K562 (cell line): ENCODE measurements around the gene ZNF440.

Experiments
- JUND ChIP-seq, 2 experiments: IDR thresholded peaks; 2 replicates in 1 of 2; 3 replicates in 1 of 2; pipeline ENCODE4 v1.6.1; 2011; ENCODE audit warnings: borderline replicate concordance in 2 of 2, low read depth in 2 of 2, low read length in 2 of 2, improper control_type of control experiment in 1 of 2, missing biosample characterization in 1 of 2, missing genetic modification characterization in 1 of 2, missing genetic modification reagents in 1 of 2
- POLR2AphosphoS5 ChIP-seq: IDR thresholded peaks from 2 replicates; pipeline ENCODE4 v1.6.1; 2011; ENCODE audit warnings: mild to moderate bottlenecking, low read depth, low read length, moderate library complexity; ENCODE audit not compliant: control insufficient read depth, insufficient read depth
- RAD51 ChIP-seq: fragments of 450-650 bp; IDR thresholded peaks from 2 replicates; pipeline ENCODE4 v1.7.1; 2016; ENCODE audit warnings: low read depth, mild to moderate bottlenecking, borderline replicate concordance
- RCOR1 ChIP-seq, 2 experiments: IDR thresholded peaks; 2 replicates each; pipeline ENCODE4 v1.6.1; 2012; ENCODE audit warnings: low read depth in 2 of 2, low read length in 2 of 2, borderline replicate concordance in 1 of 2, improper control_type of control experiment in 1 of 2
- ZNF668 ChIP-seq: fragments of 250-450 bp; sonication (Bioruptor Pico); IDR thresholded peaks from 2 replicates; pipeline ENCODE4 v1.8.0; 2022; ENCODE audit warnings: mild to moderate bottlenecking, inconsistent platforms
- TF ChIP-seq, protein P1 (sequence below): fragments of 450-650 bp; IDR thresholded peaks from 2 replicates; pipeline ENCODE4 v1.6.1; 2018; ENCODE audit warnings: mild to moderate bottlenecking, low read depth; ENCODE audit not compliant: partially characterized antibody

DNA sequence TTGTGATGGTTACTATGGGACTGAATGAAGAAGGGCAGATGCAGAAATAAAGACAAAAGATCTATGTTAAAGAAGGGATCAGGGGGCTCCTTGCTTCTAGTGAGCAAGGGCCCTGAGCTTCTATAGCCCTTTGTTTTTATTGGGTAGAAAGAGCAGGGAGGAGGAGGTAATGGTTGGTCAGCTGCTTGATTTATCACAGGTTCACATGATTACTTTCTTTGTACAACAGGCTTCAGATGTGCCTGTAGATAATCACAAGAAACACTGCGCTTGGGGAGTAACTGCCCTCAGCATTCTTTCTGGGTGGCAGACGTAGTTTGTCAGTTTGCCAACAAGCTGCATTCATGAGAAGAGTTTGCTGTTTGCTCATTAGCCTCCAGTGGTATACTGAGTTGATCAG is 29.6 kb downstream of the ZNF440 start:
- TF ChIP-seq POLR2AphosphoS5 (no peak), RCOR1 (IDR thresholded peaks at IDR 0.05; ENCODE audit: borderline replicate concordance in 1 of 2, low read depth in 2 of 2, low read length in 2 of 2) (no peak), ZNF668 (no peak), RAD51 (no peak), JUND (IDR thresholded peaks at IDR 0.05; ENCODE audit: borderline replicate concordance, low read depth, low read length) (no peak), JUND (tag; IDR thresholded peaks at IDR 0.05; ENCODE audit: borderline replicate concordance, low read depth, low read length) (no peak)
- TF ChIP-seq, protein P1, sequence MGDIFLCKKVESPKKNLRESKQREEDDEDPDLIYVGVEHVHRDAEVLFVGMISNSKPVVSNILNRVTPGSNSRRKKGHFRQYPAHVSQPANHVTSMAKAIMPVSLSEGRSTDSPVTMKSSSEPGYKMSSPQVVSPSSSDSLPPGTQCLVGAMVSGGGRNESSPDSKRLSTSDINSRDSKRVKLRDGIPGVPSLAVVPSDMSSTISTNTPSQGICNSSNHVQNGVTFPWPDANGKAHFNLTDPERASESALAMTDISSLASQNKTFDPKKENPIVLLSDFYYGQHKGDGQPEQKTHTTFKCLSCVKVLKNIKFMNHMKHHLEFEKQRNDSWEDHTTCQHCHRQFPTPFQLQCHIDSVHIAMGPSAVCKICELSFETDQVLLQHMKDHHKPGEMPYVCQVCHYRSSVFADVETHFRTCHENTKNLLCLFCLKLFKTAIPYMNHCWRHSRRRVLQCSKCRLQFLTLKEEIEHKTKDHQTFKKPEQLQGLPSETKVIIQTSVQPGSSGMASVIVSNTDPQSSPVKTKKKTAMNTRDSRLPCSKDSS: no peak
